ENCODE data around the gene ZNF438.
"Not testable (repeated sequence)": the region's sequence is repeated elsewhere in the genome, so short reads cannot be mapped to it uniquely, and the experiment has no call there.

Gene ZNF438

GRCh38 chr10:31042670-31043069 is 11.0 kb upstream of the ZNF438 start:
- DNase-seq, result no peak

DNA sequence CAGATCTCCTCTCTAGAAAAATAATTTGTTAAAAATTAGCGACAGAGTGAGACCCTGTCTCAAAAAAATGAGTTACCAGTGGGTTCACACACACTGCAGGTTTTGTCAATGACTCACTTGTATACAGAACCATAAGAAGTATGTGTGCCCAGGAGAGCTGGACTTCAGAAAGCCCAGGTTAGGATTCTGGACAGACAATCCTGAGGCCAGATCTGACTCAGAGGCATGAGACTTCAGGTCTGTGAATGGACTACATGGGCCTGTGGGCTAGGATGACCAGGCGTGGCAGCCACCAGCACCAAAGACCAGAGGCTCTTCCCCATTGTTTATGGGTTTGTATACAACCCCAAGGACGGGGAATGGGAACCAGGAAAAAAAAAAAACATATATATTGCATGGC is 9.3 kb upstream of the ZNF438 start:
- DNase-seq, result no peak

DNA sequence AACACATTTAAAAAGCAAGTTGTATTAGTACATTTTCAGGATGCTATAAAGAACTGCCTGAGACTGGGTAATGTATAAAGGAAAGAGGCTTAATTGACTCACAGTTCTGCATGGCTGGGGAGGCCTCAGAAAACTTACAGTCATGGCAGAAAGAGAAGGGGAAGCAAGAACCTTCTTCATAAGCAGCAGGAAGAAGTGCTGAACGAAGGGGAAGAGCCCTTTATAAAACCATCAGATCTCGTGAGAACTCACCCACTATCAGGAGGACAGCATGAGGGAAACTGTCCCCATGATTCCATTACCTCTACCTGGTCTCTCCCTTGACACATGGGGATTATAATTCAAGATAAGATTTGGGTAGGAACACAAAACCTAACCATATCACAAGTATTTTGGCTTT is 7.3 kb upstream of the ZNF438 start:
- DNase-seq, result not testable (repeated sequence)

GRCh38 chr10:31037749-31038148 is 6.1 kb upstream of the ZNF438 start:
- no peak for DNase-seq

GRCh38 chr10:31036209-31036608 is 4.5 kb upstream of the ZNF438 start:
- peak in 1 of 2 experiments; percentile 57 for DNase-seq

GRCh38 chr10:31035266-31035798 is 3.7 kb upstream of the ZNF438 start:
- DNase-seq, result no peak

DNA sequence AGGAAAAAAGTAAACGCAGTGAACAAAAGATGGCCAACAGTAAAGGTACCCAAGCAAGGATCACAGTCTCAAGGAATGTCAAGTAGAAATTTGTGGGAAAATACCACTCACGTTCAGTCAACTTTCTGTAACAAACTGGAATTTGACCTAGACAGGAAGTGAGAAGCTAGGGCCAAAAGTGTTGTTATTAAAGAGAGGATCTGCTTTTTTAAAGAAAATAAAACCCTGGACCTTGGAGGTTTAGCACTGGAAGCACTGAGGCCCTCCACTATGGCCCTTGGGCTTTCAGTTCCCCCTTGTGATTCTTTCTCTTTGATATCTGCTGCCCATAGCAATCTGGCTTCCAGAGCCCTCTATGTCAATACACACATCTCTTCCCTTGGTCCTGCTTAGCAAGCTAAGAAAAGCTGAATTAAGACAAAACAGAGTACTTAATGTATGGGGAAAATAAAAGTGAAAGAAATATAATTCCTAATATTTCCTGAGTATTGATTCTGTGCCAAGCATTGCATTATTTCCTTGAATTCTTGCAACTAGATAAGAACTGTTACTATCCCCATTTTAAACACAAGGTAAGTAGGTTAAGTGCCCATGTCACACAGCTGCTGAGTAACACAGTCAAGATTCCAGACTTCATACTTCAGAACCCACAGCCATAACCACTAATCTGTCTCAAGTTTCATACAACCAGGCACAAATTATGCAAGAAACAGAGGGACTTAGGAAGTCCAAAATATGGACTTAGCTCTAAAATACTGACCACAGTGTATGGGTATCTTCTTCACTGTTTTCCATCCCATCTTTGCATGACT is 2.6 kb upstream of the ZNF438 start:
- DNase-seq, result peak; percentile 40 to 73

GRCh38 chr10:31033147-31033546 is 1.5 kb upstream of the ZNF438 start:
- no peak for DNase-seq

DNA sequence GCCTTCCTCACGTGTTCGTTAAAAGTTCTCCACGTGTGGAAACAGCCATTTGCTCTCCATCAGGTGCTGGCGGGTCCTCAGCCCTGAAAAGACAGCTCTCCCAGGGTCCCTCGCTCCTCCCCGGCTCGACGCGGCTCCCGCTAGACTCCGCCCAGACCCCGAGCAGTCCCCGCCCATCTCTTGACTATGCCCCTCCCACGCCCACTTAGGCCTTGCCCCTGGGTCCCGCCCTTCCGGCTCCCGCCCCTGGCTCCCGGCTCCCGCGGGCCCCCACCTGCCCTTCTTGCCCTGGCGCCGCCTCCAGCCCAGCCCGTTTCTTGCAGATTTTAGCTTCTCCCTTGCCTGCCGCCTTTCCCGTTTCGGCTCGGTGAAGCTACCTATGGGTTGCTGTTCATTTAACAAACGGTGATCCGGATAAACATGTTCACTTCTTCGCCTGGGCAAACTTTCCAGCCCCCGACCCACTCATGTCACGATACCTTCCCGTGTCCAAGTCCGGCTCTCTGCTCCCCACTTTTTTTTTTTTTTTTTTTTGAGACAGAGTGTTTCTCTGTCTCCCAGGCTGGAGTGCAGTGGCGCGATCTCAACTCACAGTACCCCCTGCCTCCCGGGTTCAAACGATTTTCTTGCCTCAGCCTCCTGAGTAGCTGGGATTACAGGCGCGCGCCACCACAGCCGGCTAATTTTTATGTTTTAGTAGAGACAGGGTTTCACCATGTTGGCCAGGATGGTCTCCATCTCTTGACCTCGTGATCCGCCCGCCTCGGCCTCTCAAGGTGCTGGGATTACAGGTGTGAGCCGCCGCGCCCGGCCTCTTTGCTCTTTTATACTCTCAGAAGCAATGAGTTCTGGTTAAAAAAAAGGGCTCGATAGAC is 830 bp upstream of the ZNF438 start:
- peak; percentile 88 to 95 for DNase-seq

DNA sequence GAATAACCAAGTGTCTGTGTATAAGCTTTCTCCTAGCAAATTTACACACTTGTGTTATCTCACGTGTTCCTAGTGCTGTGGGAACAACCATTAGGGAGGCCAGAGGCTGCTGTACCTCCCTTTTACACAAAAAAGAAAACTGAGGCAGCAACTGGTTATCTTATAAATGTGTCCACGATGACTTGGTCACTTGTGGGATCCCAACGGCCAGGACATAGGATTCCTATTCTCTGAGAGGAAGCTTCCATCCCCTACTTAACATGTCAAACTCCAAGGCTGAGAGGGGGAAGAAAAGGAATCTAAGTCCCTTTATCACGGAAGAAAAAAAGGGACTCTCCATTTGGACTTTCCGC is 484 bp downstream of the ZNF438 start:
- DNase-seq, result no peak

DNA sequence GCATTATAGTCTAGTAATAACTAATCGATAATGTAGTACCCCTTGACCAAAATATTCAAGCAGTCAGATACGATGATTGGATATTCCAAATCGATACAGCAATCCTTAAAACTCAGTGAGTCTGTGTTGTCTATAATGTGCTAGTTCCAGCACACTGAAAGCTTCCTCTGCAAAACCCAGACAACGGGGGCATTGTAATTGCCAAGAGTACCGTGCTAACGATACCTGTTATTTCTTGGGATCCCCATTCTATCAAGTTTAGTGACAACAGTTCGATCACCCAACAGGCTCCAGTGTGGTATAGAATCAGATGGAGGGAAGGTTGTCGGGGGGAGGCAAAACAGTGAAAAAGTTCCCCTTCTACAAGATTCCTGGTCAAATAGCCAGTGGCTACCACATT is 865 bp downstream of the ZNF438 start:
- DNase-seq, result no peak

- no peak for DNase-seq
Measured at GRCh38 chr10:31030260-31030659, 1.4 kb downstream of the ZNF438 start.

- no peak for DNase-seq
Measured at GRCh38 chr10:31028081-31028480, 3.6 kb downstream of the ZNF438 start.

- DNase-seq, result not testable (repeated sequence)
Measured at GRCh38 chr10:31026279-31026678, 5.4 kb downstream of the ZNF438 start.

- DNase-seq, result no peak
Measured at GRCh38 chr10:31025142-31025541, 6.5 kb downstream of the ZNF438 start.

DNA sequence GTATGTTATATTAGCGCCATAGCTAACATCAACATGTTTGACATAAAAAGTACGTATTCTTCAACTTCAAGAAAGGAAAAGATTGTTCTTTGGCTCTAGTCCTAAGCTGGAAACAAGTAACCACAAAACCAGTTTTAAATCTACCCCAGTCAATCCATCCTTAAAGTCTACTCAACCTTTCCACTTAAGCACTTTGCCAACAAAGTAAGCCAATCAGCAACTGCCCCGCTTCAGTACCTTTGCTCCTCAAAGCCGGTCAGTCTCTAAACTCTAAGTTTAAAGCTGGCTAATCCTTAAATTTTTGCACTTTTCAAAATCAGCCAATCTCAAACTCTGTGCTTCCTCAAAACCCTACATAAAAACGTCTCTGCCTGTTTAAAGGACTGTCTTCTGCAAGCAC is 8.1 kb downstream of the ZNF438 start:
- DNase-seq, result no peak

- DNase-seq, result no peak
Measured at GRCh38 chr10:31020209-31020608, 11.5 kb downstream of the ZNF438 start.

DNA sequence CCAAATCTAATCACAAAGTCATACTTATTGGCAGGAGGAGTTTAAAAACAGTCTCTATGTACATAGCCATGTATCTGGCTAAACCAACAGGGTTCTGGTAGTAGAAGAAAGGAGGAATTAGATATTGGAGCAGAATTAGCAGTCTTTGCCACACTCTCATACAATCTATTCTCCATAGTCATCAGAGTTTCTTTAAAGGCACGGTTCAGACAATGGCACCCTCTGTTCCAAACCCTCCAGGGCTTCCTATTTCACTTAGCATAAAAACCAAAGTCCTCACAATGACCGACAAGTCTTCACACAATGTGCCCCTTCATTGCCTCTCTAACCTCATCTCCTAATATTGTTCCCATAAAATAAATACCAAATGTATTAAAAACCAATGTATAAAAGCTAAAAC is 12.7 kb downstream of the ZNF438 start:
- no peak for DNase-seq

DNA sequence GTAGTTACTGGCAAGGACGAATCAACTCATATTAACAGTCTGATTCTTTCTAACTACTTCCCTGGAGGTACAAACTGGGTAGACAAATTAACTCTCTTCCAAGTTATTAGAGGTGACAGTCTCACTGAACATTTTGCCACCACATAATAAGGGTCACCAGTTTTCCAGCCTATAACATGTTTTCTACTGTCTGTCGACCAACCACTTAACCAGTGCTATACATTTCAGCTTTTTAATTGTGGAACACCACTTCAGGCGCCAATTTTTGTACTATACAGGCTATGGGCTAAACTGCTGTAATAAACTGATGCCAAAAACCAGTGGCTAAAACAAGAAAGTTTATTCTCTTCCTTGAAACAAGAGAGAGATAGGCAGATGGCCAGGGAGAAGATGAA is 13.3 kb downstream of the ZNF438 start:
- DNase-seq, result no peak

DNA sequence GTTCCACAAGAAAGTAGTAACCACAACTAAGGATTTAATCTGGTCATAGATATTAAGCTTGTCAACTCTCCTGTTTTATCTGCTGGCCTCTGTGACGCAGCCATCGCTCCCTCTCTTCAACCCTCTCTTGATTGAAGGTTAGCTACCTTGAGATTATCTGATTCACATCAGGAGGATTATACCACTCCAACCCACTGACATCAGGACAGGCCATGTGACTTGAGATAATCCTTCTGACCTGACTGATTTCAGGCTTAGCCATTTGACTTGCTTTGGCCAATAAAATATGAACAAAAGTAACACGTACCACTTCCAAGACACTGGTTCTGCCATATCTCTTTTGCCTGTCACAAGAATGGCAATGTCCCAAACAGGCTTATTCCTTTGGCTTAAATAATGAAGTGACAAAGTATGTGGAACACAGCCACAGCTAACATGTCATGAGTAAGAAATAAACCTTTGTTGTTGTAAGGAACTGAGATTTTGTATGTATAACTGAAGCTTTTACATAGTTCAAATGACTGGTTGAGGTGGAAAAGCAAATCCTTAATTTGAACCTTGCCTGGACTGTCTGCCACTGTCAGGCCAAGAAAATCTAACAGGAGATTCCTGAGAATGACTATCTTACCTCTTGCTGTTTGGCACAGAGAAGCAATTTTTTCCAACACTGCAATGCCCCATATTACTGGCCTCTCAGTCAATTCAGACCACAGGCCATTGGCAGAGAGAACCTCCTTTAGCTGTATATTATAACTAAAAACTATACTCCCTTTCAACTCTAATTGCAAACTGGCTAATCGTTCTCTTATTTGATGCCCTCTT is 13.9 kb downstream of the ZNF438 start:
- no peak for DNase-seq

GRCh38 chr10:31014161-31014875 is 17.3 kb downstream of the ZNF438 start:
- DNase-seq, result no peak

DNA sequence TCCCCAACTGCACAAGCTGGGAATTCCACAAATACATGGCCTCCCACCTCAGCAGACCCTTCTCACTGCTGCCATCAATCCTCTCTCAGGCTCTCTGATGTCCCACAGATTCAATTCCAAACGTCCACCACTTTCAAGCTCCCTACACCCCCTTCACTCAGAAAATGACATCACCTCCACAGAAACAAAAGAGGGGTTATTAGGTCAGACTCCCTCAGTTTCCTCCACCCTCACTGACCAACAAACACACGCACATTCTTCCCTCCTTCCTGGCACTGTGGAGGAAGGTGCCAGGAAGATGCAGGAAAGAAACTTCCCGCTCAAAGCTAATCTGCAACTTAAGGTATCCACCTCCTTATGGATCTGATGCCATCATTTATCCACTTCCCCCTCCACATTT is 18.3 kb downstream of the ZNF438 start:
- DNase-seq, result no peak
